T-cell (primary cell): ENCODE results near the gene ETS1. TPM values are rescaled to one million over a fixed set of nuclear protein-coding genes. Genes with fewer than 3 reads are reported as not detected.
A peak's percentile ranks its signal among the peaks of the same experiment; 100 is the strongest.
"Not testable (repeated sequence)": the region's sequence is repeated elsewhere in the genome, so short reads cannot be mapped to it uniquely, and the experiment has no call there.

Experiments
- ATAC-seq, 4 experiments: fragments of 200-7000 bp in 3 of 4; fragments of 150-1000 bp in 1 of 4; cut with Tn5 transposase; replicated peaks in 1 of 4; 1 replicate in 3 of 4; 2 replicates in 1 of 4; pipeline ENCODE4 v1.10.0; 2021; ENCODE audit warnings: moderate library complexity in 3 of 4, mild to moderate bottlenecking in 2 of 4, moderate number of reproducible peaks in 1 of 4
- CTCF ChIA-PET, 2 donors: fragments of 300-600 bp; sonication (Branson Sonifier 250); formaldehyde crosslinking; loops; one replicate each; lab custom pipeline; 2022; ENCODE audit warnings: antibody characterized with exemption in 2 of 2; lab: Charles Lee
- POLR2A ChIA-PET, 2 donors: fragments of 300-600 bp; sonication (Branson Sonifier 250); formaldehyde crosslinking; loops; one replicate each; lab custom pipeline; 2022; ENCODE audit warnings: antibody characterized with exemption in 2 of 2; lab: Charles Lee
- DNase-seq, 35 experiments: peaks; one replicate each; pipeline versions ENCODE4 v3.0.0 to v3.0.0-alpha.2; 2013 to 2023
- H3K27ac ChIP-seq: one replicate; pipeline ENCODE4 v1.5.1; 2013; ENCODE audit warnings: low read length
- H3K27me3 ChIP-seq, 2 experiments: replicated peaks in 1 of 2; 1 replicate in 1 of 2; 2 replicates in 1 of 2; pipeline versions ENCODE4 v1.6.1 to v1.7.0; 2013; ENCODE audit warnings: low read length in 1 of 2, mixed read lengths in 1 of 2; ENCODE audit not compliant: control insufficient read depth in 2 of 2, insufficient read depth in 2 of 2; ENCODE audit errors: extremely low read depth in 1 of 2
- H3K36me3 ChIP-seq, 2 donors: 1 replicate in 1 of 2; 2 replicates in 1 of 2; pipeline versions ENCODE4 v1.6.1 to v1.7.0; 2013; ENCODE audit warnings: low read length in 1 of 2; ENCODE audit not compliant: control insufficient read depth in 2 of 2, insufficient read depth in 1 of 2; ENCODE audit errors: extremely low read depth in 1 of 2
- H3K4me1 ChIP-seq, 2 experiments: 1 replicate in 1 of 2; 2 replicates in 1 of 2; pipeline versions ENCODE4 v1.6.1 to v1.7.0; 2013; ENCODE audit warnings: low read length in 2 of 2, mixed read lengths in 1 of 2; ENCODE audit not compliant: insufficient read depth in 2 of 2, control insufficient read depth in 1 of 2; ENCODE audit errors: extremely low read depth in 1 of 2
- H3K4me3 ChIP-seq, 2 donors: 1 replicate in 1 of 2; 2 replicates in 1 of 2; pipeline versions ENCODE4 v1.5.1 to v1.7.0; 2013; ENCODE audit warnings: mild to moderate bottlenecking in 2 of 2, low read length in 1 of 2, moderate library complexity in 1 of 2; ENCODE audit not compliant: control insufficient read depth in 1 of 2; ENCODE audit errors: extremely low read depth in 1 of 2
- H3K9me3 ChIP-seq: 2 replicates; pipeline ENCODE4 v1.7.0; 2013
- H3K27ac Mint-ChIP-seq, 2 donors: one replicate each; pipeline ENCODE4 v1.8.0; 2020 to 2021; ENCODE audit warnings: mild to moderate bottlenecking in 2 of 2, mixed read lengths in 2 of 2
- H3K27me3 Mint-ChIP-seq, 2 donors: one replicate each; pipeline ENCODE4 v1.8.0; 2021 to 2022; ENCODE audit warnings: mixed read lengths in 2 of 2
- H3K36me3 Mint-ChIP-seq: one replicate; pipeline ENCODE4 v1.8.0; 2021; ENCODE audit warnings: mixed read lengths
- H3K4me1 Mint-ChIP-seq, 3 donors: one replicate each; pipeline ENCODE4 v1.8.0; 2020 to 2022; ENCODE audit warnings: mixed read lengths in 3 of 3, mild to moderate bottlenecking in 1 of 3
- H3K4me3 Mint-ChIP-seq, 3 donors: one replicate each; pipeline ENCODE4 v1.8.0; 2020 to 2022; ENCODE audit warnings: mild to moderate bottlenecking in 3 of 3, mixed read lengths in 3 of 3, moderate library complexity in 3 of 3
- H3K9me3 Mint-ChIP-seq, 3 donors: one replicate each; pipeline ENCODE4 v1.8.0; 2020 to 2022; ENCODE audit warnings: mixed read lengths in 3 of 3
- WGBS: methylation state at CpG from one replicate; pipeline ENCODE4 v1.1.5; 2013; ENCODE audit warnings: missing lambda C conversion rate; ENCODE audit not compliant: insufficient coverage; 5-methylcytosine and 5-hydroxymethylcytosine counted together
- total RNA-seq, 35 experiments: library from RNA in 6 of 35; stranded (reverse) in 6 of 35; fragments of 120-200 nt in 1 of 35; gene quantifications; one replicate each; pipeline versions ENCODE4 v1.2.1 to v1.2.4 and lab custom pipeline; 2013 to 2026

The ETS1 gene
- total RNA-seq, 5 donors from 2014 or later (not counting 1 experiment from before 2014, with no cell fraction given) = 773 to 1,065 (median 854) TPM

DNA sequence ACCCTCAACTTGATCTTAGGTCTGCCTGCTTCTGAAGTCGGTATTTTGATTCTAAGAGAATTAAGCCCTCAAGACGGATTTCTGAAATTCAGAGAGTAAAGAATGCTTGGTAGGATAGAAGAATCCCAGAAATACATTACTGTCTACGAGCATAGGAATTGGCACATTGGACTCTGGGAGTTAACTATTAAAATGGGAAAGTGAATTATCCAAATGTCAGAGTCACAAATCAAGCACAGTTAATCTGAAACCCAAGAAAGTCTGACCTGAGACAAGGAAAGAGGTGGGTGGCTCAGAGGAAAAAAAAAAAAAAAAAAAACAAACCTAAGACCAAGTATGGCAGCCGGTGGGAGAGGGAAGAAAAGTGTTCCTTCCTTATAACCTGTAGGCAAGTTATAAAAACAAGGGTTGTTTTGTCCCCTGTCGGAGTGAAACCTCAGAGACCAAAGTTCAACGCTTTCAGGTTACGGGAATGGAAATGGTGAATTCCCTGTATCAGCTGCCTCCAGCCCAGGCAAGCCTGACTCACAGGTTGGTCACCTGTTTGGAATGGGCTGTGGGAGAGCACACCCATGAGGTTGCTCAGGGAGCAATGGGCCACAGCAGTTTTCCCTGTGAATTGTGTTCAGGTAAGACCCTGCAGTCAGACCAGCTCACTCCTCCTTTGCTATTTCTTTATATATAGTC is 139.0 kb downstream of the ETS1 start:
- Histone ChIP-seq H3K27ac (no peak overlapping the region), H3K9me3 (no peaks in the 10 kb centered on the region), H3K27me3 (no peaks in the 10 kb centered on the region), H3K4me3 (no peak overlapping the region), H3K36me3 (no peaks in the 10 kb centered on the region), H3K4me1 (peaks cover 7 to 10% of the 10 kb centered on the region in 2 experiments)
- peaks cover 0 to 9% (median 6%) of the 10 kb centered on the region in 3 donors for H3K9me3 Mint-ChIP-seq
- no peaks in the 10 kb centered on the region for H3K27me3 Mint-ChIP-seq
- ChIA-PET POLR2A (no interaction called here), CTCF (interaction anchor here in 1 of 2 donors (1.5 kb wide), 1 partner anchor 25 kb away, joined by 3 read pairs; no protein-coding TSS in a partner anchor)
- WGBS = 88% methylated on average over 3 of the region's 7 CpGs
- H3K27ac Mint-ChIP-seq = peak overlapping the region in 1 of 2 donors; percentile 22
- ATAC-seq (no peak), DNase-seq (no peak)
- peaks cover 40 to 58% (median 42%) of the 10 kb centered on the region in 3 donors for H3K4me1 Mint-ChIP-seq
- H3K4me3 Mint-ChIP-seq = no peak overlapping the region
- H3K36me3 Mint-ChIP-seq = no peaks in the 10 kb centered on the region

DNA sequence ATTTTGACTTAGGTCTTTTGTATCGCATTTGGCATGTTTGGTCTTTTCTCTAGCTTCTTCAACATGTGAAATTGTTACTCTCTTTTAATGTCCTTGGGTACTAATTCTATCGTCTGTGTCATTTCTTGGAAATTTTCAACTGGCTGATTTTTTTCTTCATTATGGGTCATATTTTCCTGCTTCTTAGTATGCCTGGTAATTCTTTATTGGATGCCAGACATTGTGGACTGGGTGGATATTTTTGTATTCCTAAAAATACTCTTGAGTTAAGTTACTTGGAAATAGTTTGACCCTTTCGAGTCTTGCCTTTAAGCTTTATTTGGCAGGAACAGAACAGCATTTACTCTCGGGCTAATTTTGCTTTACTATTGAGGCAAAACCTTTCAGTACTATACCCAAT is 140.1 kb downstream of the ETS1 start:
- H3K4me3 Mint-ChIP-seq = no peak overlapping the region
- WGBS = no CpG with 5 or more reads among the region's 4 CpGs
- CTCF ChIA-PET = interaction anchor here in 1 of 2 donors (1.0 kb wide), 1 partner anchor 184 kb away, joined by 3 read pairs; no protein-coding TSS in a partner anchor
- DNase-seq = no peak
- H3K36me3 Mint-ChIP-seq = no peaks in the 10 kb centered on the region
- no peaks in the 10 kb centered on the region for H3K9me3 ChIP-seq
- H3K27me3 Mint-ChIP-seq = no peaks in the 10 kb centered on the region
- H3K36me3 ChIP-seq = no peaks in the 10 kb centered on the region
- peaks cover 2 to 3% of the 10 kb centered on the region in 2 experiments for H3K4me1 ChIP-seq
- peaks cover 0 to 9% (median 6%) of the 10 kb centered on the region in 3 donors for H3K9me3 Mint-ChIP-seq
- H3K4me1 Mint-ChIP-seq = peaks cover 35 to 54% (median 37%) of the 10 kb centered on the region in 3 donors
- POLR2A ChIA-PET = interaction anchor here in 1 of 2 donors (0.6 to 0.8 kb wide), 2 partner anchors 124 to 393 kb away, joined by 4 to 8 read pairs; no protein-coding TSS in a partner anchor
- no peak for ATAC-seq
- no peaks in the 10 kb centered on the region for H3K27me3 ChIP-seq
- H3K4me3 ChIP-seq = no peak overlapping the region
- no peak overlapping the region for H3K27ac ChIP-seq
- H3K27ac Mint-ChIP-seq = peak overlapping the region in 1 of 2 donors; percentile 34

DNA sequence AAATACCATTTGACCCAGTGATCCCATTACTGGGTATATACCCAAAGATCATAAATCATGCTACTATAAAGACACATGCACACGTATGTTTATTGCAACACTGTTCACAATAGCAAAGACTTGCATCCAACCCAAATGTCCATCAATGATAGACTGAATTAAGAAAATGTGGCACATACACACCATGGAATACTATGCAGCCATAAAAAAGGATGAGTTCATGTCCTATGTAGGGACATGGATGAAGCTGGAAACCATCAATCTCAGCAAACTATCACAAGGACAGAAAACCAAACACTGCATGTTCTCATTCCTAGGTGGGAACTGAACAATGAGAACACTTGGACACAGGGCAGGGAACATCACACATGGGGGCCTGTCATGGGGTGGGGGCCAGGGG is 141.4 kb downstream of the ETS1 start:
- Mint-ChIP-seq H3K4me1 (peaks cover 32 to 58% (median 38%) of the 10 kb centered on the region in 3 donors), H3K27ac (peak overlapping the region in 1 of 2 donors; percentile 23), H3K9me3 (peaks cover 3 to 14% (median 11%) of the 10 kb centered on the region in 3 donors)
- H3K4me1 ChIP-seq, H3K4me3 Mint-ChIP-seq, H3K27me3 ChIP-seq, H3K4me3 ChIP-seq, H3K36me3 Mint-ChIP-seq, H3K27ac ChIP-seq, CTCF ChIA-PET, ATAC-seq, POLR2A ChIA-PET, DNase-seq, H3K36me3 ChIP-seq, H3K9me3 ChIP-seq, H3K27me3 Mint-ChIP-seq: not testable (repeated sequence)
- WGBS = no CpG with 5 or more reads among the region's 1 CpG

DNA sequence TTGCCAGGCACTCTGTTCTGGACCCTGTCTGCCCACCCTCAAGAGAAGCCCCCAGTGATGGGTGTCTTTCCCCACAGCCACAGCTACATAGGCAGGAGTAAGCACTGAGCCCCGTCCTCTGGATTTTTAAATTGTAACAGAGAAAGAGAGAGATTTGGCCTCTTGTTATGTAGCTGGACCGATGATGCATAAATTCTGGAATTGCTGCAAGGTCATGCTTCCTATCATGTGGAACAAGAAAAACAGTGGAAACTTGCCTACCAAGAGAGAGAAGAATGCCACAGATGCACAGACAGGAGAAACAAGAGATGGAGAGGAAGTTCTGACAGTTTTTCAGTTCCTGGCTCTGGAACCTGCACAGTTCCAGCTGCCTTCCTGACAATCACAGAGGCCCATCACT is 150.2 kb downstream of the ETS1 start:
- H3K36me3 Mint-ChIP-seq = peaks cover 4% of the 10 kb centered on the region
- no peak overlapping the region for H3K27ac Mint-ChIP-seq
- no peak overlapping the region for H3K4me3 Mint-ChIP-seq
- Histone ChIP-seq H3K27me3 (peaks cover 0 to 3% of the 10 kb centered on the region in 2 experiments), H3K4me3 (no peak overlapping the region), H3K27ac (no peak overlapping the region), H3K4me1 (peaks cover 0 to 2% of the 10 kb centered on the region in 2 experiments), H3K9me3 (no peaks in the 10 kb centered on the region), H3K36me3 (no peaks in the 10 kb centered on the region)
- ChIA-PET POLR2A (interaction anchor here in 1 of 2 donors (0.7 to 1.4 kb wide), 2 partner anchors 14 to 236 kb away, joined by 3 read pairs; no protein-coding TSS in a partner anchor), CTCF (interaction anchor here in 1 of 2 donors (1.1 kb wide), 1 partner anchor 114 kb away, joined by 3 read pairs; no protein-coding TSS in a partner anchor)
- no peaks in the 10 kb centered on the region for H3K27me3 Mint-ChIP-seq
- H3K4me1 Mint-ChIP-seq = peaks cover 8 to 33% (median 18%) of the 10 kb centered on the region in 3 donors
- ATAC-seq (no peak), DNase-seq (no peak)
- 93% methylated on average over 2 of the region's 2 CpGs for WGBS
- peaks cover 3 to 14% (median 7%) of the 10 kb centered on the region in 3 donors for H3K9me3 Mint-ChIP-seq

DNA sequence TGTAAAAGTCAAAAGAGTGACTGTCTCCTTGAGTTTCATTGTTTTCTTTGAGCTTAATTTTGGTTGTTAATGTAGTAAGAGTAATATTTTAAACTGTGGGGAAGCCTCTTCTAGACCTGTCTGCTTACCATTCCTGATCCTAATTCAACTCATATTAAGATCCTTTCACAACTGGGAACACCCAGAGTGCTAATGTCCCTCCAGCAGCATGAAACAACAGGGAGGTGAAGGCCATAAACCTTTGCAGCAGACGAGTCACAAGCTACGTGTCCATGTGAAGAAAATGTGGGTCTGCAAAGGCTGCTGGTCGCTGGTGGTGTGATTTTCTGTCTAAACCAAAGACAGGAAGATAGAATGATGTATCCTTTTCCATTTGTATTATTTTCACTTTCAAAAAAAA is 152.5 kb downstream of the ETS1 start:
- Mint-ChIP-seq H3K27me3 (no peaks in the 10 kb centered on the region), H3K4me1 (peaks cover 10 to 33% (median 16%) of the 10 kb centered on the region in 3 donors), H3K9me3 (peaks cover 0 to 4% (median 2%) of the 10 kb centered on the region in 3 donors), H3K36me3 (no peaks in the 10 kb centered on the region), H3K27ac (no peak overlapping the region), H3K4me3 (no peak overlapping the region)
- WGBS = no CpG with 5 or more reads among the region's 3 CpGs
- Histone ChIP-seq H3K9me3 (no peaks in the 10 kb centered on the region), H3K27me3 (peaks cover 0 to 3% of the 10 kb centered on the region in 2 experiments), H3K4me3 (no peak overlapping the region), H3K36me3 (no peaks in the 10 kb centered on the region), H3K27ac (no peak overlapping the region), H3K4me1 (peaks cover 0 to 2% of the 10 kb centered on the region in 2 experiments)
- no peak for DNase-seq
- CTCF ChIA-PET = interaction anchor here (0.6 to 1.0 kb wide), 2 partner anchors 65 to 196 kb away, joined by 3 read pairs; no protein-coding TSS in a partner anchor
- no peak for ATAC-seq
- POLR2A ChIA-PET = interaction anchor here in 1 of 2 donors (0.7 kb wide), 1 partner anchor 90 kb away, joined by 3 read pairs; no protein-coding TSS in a partner anchor

DNA sequence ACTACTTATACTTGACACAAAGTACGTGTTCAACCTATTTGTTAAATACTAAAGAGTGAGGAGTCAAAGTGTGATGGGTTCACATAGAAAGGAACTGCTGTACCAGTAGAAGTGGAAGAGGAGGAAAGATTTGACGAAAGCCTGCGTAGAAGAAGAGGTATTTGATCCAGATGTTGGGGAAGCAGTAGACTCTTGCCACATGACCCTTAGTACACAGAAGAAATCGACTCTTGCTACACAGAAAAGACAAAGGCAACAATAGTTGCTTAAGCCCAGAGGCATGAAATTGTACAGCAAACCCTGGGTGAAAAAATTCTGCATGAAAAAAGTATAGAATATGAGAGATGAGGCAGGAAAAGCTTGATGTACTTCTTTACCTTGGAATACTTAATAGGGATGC is 152.9 kb downstream of the ETS1 start:
- ChIA-PET POLR2A (no interaction called here), CTCF (interaction anchor here in 1 of 2 donors (1.0 kb wide), 1 partner anchor 64 kb away, joined by 3 read pairs; no protein-coding TSS in a partner anchor)
- H3K36me3 ChIP-seq = no peaks in the 10 kb centered on the region
- peaks cover 10 to 33% (median 16%) of the 10 kb centered on the region in 3 donors for H3K4me1 Mint-ChIP-seq
- no peaks in the 10 kb centered on the region for H3K36me3 Mint-ChIP-seq
- no peak overlapping the region for H3K4me3 ChIP-seq
- H3K27ac ChIP-seq = no peak overlapping the region
- no peak for DNase-seq
- H3K27ac Mint-ChIP-seq = no peak overlapping the region
- ATAC-seq = no peak
- no CpG with 5 or more reads among the region's 4 CpGs for WGBS
- H3K27me3 Mint-ChIP-seq = no peaks in the 10 kb centered on the region
- no peaks in the 10 kb centered on the region for H3K9me3 ChIP-seq
- peaks cover 0 to 2% of the 10 kb centered on the region in 2 experiments for H3K4me1 ChIP-seq
- H3K27me3 ChIP-seq = peaks cover 0 to 3% of the 10 kb centered on the region in 2 experiments
- H3K9me3 Mint-ChIP-seq = peaks cover 0 to under 1% (median 0%) of the 10 kb centered on the region in 3 donors
- H3K4me3 Mint-ChIP-seq = no peak overlapping the region
